ENCODE data around the gene CXCL6. TPM values are rescaled to one million over a fixed set of nuclear protein-coding genes. Genes with fewer than 3 reads are reported as not detected.

The CXCL6 gene
- total RNA-seq, 4 donors from 2014 or later: not detected

DNA sequence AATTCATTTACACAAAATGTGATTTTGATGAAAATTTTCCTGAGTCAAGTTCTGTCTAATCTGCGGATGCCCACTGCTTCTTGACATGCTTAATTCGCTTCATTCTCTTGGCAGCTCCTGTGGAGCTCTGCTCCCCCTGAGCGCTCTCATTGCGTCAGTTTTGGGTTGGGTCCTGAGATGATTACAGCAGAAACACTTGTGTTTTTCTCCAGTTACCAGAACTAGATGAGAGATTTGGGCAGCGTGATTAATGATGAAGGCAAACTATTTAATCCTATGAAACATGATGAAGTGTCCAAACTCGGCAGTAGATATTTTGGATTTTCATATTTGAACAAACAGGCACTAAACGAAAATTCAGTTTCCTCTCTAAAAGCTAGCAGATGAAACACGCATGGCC is 28.5 kb downstream of the CXCL6 start:
- H3K4me1 ChIP-seq: peaks cover 0 to 13% (median 0%) of the 10 kb centered on the region in 4 donors
- H3K27me3 ChIP-seq: peaks cover 8% of the 10 kb centered on the region
- TF ChIP-seq POLR2A (IDR thresholded peaks at IDR 0.05): no peak
- no peak for TF ChIP-seq POLR2AphosphoS5 (IDR thresholded peaks at IDR 0.05)
- no peak for TF ChIP-seq CTCF (IDR thresholded peaks at IDR 0.05)
- TF ChIP-seq EP300 (IDR thresholded peaks at IDR 0.05; ENCODE audit: low read depth): no peak
- 73 to 86% methylated on average over 8 of the region's 8 CpGs for WGBS, 2 donors (ENCODE audit: low coverage in 1 of 2)
- intact Hi-C loops (cut with DNase I; ENCODE audit: low total_unique reads): no loop called here
- no peak overlapping the region for H3K27ac ChIP-seq
- DNase-seq: no peak
- H3K4me3 ChIP-seq: no peak overlapping the region
- H3K9me3 ChIP-seq: no peaks in the 10 kb centered on the region
- no peaks in the 10 kb centered on the region for H3K36me3 ChIP-seq
- in situ Hi-C loops (cut with MboI; ENCODE audit: low pct_ligation_motif_present in 1 of 4, low pct_unique_long_range_greater_than_20kb in 1 of 4, low sequenced_read_pairs in 3 of 4): loop anchor here in 1 of 4 donors (25.0 kb wide), 1 partner anchor 272 kb away; no protein-coding TSS in a partner anchor

DNA sequence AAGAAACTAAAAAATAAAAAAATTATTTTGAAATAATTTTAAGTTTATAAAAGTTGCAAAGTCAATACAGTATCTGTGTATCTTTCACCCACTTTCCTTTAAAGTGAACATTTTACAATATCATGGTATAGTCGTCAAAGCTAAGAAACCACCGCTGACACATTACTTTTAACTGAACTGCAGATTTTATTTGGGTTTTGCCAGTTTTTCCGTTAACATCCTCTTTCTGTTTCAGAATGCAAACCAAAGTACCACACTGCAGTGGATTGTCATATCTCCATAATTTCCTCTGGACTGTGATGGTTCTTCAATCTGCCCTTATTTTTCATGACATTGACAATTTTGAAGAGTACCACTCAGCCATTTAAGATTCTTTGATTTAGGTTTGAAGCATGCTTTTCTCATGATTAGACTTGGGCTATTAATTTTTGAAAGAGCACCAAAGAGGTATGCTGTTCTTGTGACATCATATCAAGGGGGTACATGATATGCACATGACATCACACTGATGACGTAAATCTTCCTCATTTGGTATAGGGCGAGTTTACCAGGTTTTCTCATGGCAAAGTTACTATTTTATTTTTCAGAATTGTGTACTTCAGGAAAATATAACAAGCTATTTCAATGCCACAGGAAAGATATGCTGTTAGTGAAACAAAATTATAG is 29.1 kb downstream of the CXCL6 start:
- intact Hi-C loops (cut with DNase I; ENCODE audit: low total_unique reads): no loop called here
- 63 to 76% methylated on average over 4 to 5 of the region's 5 CpGs for WGBS, 2 donors (ENCODE audit: low coverage in 1 of 2)

DNA sequence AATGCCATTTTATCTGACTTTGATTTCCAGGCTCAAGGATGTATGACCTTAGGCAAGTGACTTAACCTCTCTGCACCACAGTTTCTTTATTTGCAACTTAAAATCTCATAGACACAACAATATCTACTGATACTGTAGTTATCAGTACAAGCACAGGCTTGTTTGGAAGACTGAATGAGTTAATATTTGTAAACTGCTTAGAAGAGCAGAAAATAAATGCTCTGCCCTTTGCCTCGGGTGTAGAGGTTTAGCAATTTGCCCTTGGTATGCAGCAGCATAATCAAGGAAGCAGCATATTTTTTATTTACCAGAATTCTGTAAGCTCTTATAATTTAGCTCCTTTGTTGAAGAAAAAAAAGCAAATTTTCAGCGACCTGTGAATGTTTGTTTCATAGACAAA is 29.8 kb downstream of the CXCL6 start:
- peaks cover 12% of the 10 kb centered on the region for H3K27me3 ChIP-seq

More for the DNA sequence above, 29.1 kb downstream of the CXCL6 start:
- TF ChIP-seq POLR2AphosphoS5 (IDR thresholded peaks at IDR 0.05) (no peak), CTCF (IDR thresholded peaks at IDR 0.05) (no peak), EP300 (IDR thresholded peaks at IDR 0.05; ENCODE audit: low read depth) (no peak), POLR2A (IDR thresholded peaks at IDR 0.05) (no peak)
- no peak for DNase-seq
- no peaks in the 10 kb centered on the region for H3K9me3 ChIP-seq
- peaks cover 12% of the 10 kb centered on the region for H3K27me3 ChIP-seq
- H3K36me3 ChIP-seq: no peaks in the 10 kb centered on the region
- peaks cover 0 to 19% (median 0%) of the 10 kb centered on the region in 4 donors for H3K4me1 ChIP-seq
- no peak overlapping the region for H3K27ac ChIP-seq
- H3K4me3 ChIP-seq: no peak overlapping the region
- in situ Hi-C loops (cut with MboI; ENCODE audit: low pct_ligation_motif_present in 1 of 4, low pct_unique_long_range_greater_than_20kb in 1 of 4, low sequenced_read_pairs in 3 of 4): loop anchor here in 1 of 4 donors (25.0 kb wide), 1 partner anchor 272 kb away; no protein-coding TSS in a partner anchor

More for the DNA sequence above, 29.8 kb downstream of the CXCL6 start:
- H3K4me1 ChIP-seq: peaks cover 0 to 19% (median 0%) of the 10 kb centered on the region in 4 donors
- no peaks in the 10 kb centered on the region for H3K36me3 ChIP-seq
- no peak overlapping the region for H3K4me3 ChIP-seq
- H3K27ac ChIP-seq: no peak overlapping the region
- in situ Hi-C loops (cut with MboI; ENCODE audit: low pct_ligation_motif_present in 1 of 4, low pct_unique_long_range_greater_than_20kb in 1 of 4, low sequenced_read_pairs in 3 of 4): loop anchor here in 1 of 4 donors (25.0 kb wide), 1 partner anchor 271 kb away; no protein-coding TSS in a partner anchor
- no peak for DNase-seq
- intact Hi-C loops (cut with DNase I; ENCODE audit: low total_unique reads): no loop called here
- 32 to 33% methylated on average over 2 of the region's 2 CpGs for WGBS, 2 donors (ENCODE audit: low coverage in 1 of 2)
- TF ChIP-seq POLR2A (IDR thresholded peaks at IDR 0.05) (no peak), CTCF (IDR thresholded peaks at IDR 0.05) (no peak), EP300 (IDR thresholded peaks at IDR 0.05; ENCODE audit: low read depth) (no peak), POLR2AphosphoS5 (IDR thresholded peaks at IDR 0.05) (no peak)
- H3K9me3 ChIP-seq: no peaks in the 10 kb centered on the region

Measured in transverse colon (tissue), 4 donors.